Keratinocyte (primary cell): ENCODE results near the gene TPO. TPM values are rescaled to one million over a fixed set of nuclear protein-coding genes. Genes with fewer than 3 reads are reported as not detected.

Experiments used
- DNase-seq: peaks from one replicate; pipeline ENCODE4 v3.0.0-alpha.2; 2011; ENCODE audit warnings: low read depth, missing footprints, low spot score
- FAIRE-seq: peaks from 2 replicates; lab custom pipeline; 2011; peaks lifted over from hg19 to GRCh38; lab: Jason Lieb, UNC
- H2AFZ ChIP-seq: 2 replicates; pipeline ENCODE4 v1.6.0; 2012; ENCODE audit warnings: low read length, control low read depth, inconsistent platforms; ENCODE audit not compliant: control insufficient read depth
- H3K27ac ChIP-seq: 2 replicates; pipeline ENCODE4 v1.5.1; 2011; ENCODE audit warnings: low read length; ENCODE audit not compliant: control insufficient read depth, insufficient read depth
- H3K27me3 ChIP-seq: 3 replicates; pipeline ENCODE4 v1.6.0; 2011; ENCODE audit warnings: low read length; ENCODE audit not compliant: control insufficient read depth, insufficient read depth; ENCODE audit errors: extremely low read depth
- H3K36me3 ChIP-seq, 2 experiments: 2 replicates in 1 of 2; 3 replicates in 1 of 2; pipeline ENCODE4 v1.5.1; 2011; ENCODE audit warnings: low read length in 2 of 2, mild to moderate bottlenecking in 1 of 2; ENCODE audit not compliant: control insufficient read depth in 2 of 2, insufficient read depth in 2 of 2; ENCODE audit errors: extremely low read depth in 1 of 2
- H3K4me1 ChIP-seq: 3 replicates; pipeline ENCODE4 v1.5.1; 2011; ENCODE audit warnings: low read length; ENCODE audit not compliant: control insufficient read depth, insufficient read depth; ENCODE audit errors: extremely low read depth
- H3K4me2 ChIP-seq: 3 replicates; pipeline ENCODE4 v1.6.0; 2011; ENCODE audit warnings: low read depth, low read length; ENCODE audit not compliant: control insufficient read depth, insufficient read depth; ENCODE audit errors: extremely low read depth
- H3K4me3 ChIP-seq, 3 experiments: fragments of 200-600 bp in 1 of 3; sonication (generic) in 1 of 3; 2 replicates in 2 of 3; 3 replicates in 1 of 3; pipeline ENCODE4 v1.5.1; 2011 to 2016; ENCODE audit warnings: low read length in 3 of 3, mild to moderate bottlenecking in 3 of 3, control low read depth in 2 of 3, inconsistent platforms in 1 of 3, low read depth in 1 of 3, mixed read lengths in 1 of 3, mixed run types in 1 of 3, moderate library complexity in 1 of 3; ENCODE audit not compliant: control insufficient read depth in 2 of 3, insufficient read depth in 2 of 3; ENCODE audit errors: extremely low read depth in 1 of 3
- H3K79me2 ChIP-seq: 2 replicates; pipeline ENCODE4 v1.6.0; 2012; ENCODE audit warnings: low read length; ENCODE audit not compliant: control insufficient read depth, insufficient read depth
- H3K9ac ChIP-seq: 3 replicates; pipeline ENCODE4 v1.6.0; 2011; ENCODE audit warnings: low read length; ENCODE audit not compliant: control insufficient read depth, insufficient read depth; ENCODE audit errors: extremely low read depth
- H3K9me1 ChIP-seq: 3 replicates; pipeline ENCODE4 v1.6.0; 2011; ENCODE audit warnings: low read length; ENCODE audit not compliant: control insufficient read depth, insufficient read depth; ENCODE audit errors: extremely low read depth
- H3K9me3 ChIP-seq: 2 replicates; pipeline ENCODE4 v1.5.1; 2012; ENCODE audit warnings: low read depth, low read length; ENCODE audit not compliant: control insufficient read depth
- H4K20me1 ChIP-seq: 3 replicates; pipeline ENCODE4 v1.6.0; 2011; ENCODE audit warnings: low read length; ENCODE audit not compliant: control insufficient read depth, insufficient read depth; ENCODE audit errors: extremely low read depth
- EZH2 ChIP-seq: IDR thresholded peaks from one replicate; pipeline ENCODE4 v1.6.1; 2012; ENCODE audit warnings: inconsistent platforms, mild to moderate bottlenecking, low read length, moderate library complexity
- dilution Hi-C: fragments of 300-500 bp; cut with MboI; formaldehyde crosslinking; loops from one replicate; pipeline ENCODE4 v1.7.0; 2020; ENCODE audit warnings: low sequenced_read_pairs; ENCODE audit not compliant: extremely low pct_ligation_motif_present
- polyA plus RNA-seq, 5 experiments: library from polyadenylated mRNA; depleted of rRNA in 3 of 5; stranded (reverse) in 3 of 5; stranded (forward) in 1 of 5; unstranded in 1 of 5; fragments of >200 nt; gene quantifications; 1 replicate in 1 of 5; 2 replicates in 3 of 5; 3 replicates in 1 of 5; pipeline versions ENCODE4 v1.2.1 to v1.2.3, GENCODE V29; 2011 to 2012; ENCODE audit warnings: missing spikeins in 2 of 5, low read depth in 1 of 5, low replicate concordance in 1 of 5
- TF ChIP-seq, protein P1 (sequence below), 3 experiments: IDR thresholded peaks in 1 of 3; conservative IDR thresholded peaks in 1 of 3; optimal IDR thresholded peaks in 1 of 3; 2 replicates in 2 of 3; 3 replicates in 1 of 3; pipeline versions ENCODE3 to v1.5.1; 2011; ENCODE audit warnings: low read length in 3 of 3, mild to moderate bottlenecking in 3 of 3, moderate library complexity in 2 of 3, control low read depth in 1 of 3, inconsistent platforms in 1 of 3; ENCODE audit not compliant: insufficient read depth in 2 of 3; ENCODE audit errors: extremely low read depth in 1 of 3

Gene TPO
- polyA plus RNA-seq, 1 donor (not counting 4 experiments of a cell fraction or from before 2014, with no cell fraction given): 0.07 TPM

DNA sequence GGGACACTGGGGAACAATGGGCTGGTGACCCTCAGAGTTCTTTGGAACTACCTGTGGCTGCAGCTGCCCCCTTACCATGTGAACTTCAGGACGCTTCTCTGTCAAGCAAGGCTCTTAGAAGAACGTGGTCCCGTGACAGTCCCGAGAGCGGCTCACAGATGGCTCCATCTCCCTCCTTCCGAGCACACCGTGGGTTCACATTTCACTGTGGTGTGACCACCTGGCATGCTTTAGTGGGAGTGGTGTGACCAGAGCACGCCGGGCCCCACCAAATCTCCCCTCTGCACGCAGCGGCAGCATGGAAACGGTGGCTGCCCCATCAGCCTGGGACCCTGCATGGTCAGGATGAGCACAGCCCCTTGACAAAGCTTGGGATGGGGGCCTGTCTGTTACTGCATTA is 9.7 kb upstream of the TPO start:
- FAIRE-seq: no peak
- dilution Hi-C loops: no loop called here

DNA sequence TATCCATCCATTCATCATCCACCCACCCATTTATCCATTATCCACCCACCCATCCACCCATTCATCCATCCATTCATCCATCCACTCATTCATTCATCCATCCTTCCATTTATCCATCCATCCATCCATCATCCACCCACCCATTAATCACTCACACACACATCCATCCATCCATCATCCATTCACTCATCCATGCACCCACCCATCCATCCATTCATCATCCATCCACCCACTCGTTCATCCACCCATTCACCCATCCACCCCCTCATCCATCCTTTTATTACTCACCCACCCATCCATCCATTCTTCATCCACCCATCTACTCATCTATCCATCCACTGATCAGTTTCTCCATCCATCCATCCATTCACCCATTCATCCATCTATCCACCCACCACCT is 8.1 kb upstream of the TPO start:
- Histone ChIP-seq H3K9ac (no peak overlapping the region), H3K4me3 (no peak overlapping the region), H3K4me2 (no peak overlapping the region), H4K20me1 (no peaks in the 10 kb centered on the region), H3K36me3 (no peaks in the 10 kb centered on the region), H3K79me2 (no peaks in the 10 kb centered on the region), H3K9me3 (no peaks in the 10 kb centered on the region), H3K27me3 (no peaks in the 10 kb centered on the region), H2AFZ (no peak overlapping the region), H3K27ac (no peak overlapping the region), H3K9me1 (no peaks in the 10 kb centered on the region), H3K4me1 (peaks cover 3% of the 10 kb centered on the region)
- FAIRE-seq (no peak), DNase-seq (no peak)
- no peak for TF ChIP-seq EZH2
- TF ChIP-seq, protein P1, sequence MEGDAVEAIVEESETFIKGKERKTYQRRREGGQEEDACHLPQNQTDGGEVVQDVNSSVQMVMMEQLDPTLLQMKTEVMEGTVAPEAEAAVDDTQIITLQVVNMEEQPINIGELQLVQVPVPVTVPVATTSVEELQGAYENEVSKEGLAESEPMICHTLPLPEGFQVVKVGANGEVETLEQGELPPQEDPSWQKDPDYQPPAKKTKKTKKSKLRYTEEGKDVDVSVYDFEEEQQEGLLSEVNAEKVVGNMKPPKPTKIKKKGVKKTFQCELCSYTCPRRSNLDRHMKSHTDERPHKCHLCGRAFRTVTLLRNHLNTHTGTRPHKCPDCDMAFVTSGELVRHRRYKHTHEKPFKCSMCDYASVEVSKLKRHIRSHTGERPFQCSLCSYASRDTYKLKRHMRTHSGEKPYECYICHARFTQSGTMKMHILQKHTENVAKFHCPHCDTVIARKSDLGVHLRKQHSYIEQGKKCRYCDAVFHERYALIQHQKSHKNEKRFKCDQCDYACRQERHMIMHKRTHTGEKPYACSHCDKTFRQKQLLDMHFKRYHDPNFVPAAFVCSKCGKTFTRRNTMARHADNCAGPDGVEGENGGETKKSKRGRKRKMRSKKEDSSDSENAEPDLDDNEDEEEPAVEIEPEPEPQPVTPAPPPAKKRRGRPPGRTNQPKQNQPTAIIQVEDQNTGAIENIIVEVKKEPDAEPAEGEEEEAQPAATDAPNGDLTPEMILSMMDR (optimal IDR thresholded peaks at IDR 0.05 in 1 of 3, IDR thresholded peaks at IDR 0.05 in 1 of 3, conservative IDR thresholded peaks at IDR 0.05 in 1 of 3; ENCODE audit: extremely low read depth in 1 of 3, insufficient read depth in 2 of 3, low read length in 3 of 3): no peak
- dilution Hi-C loops: no loop called here

More for the DNA sequence above, 9.7 kb upstream of the TPO start:
- Histone ChIP-seq H3K27ac (no peak overlapping the region), H3K36me3 (no peaks in the 10 kb centered on the region), H3K27me3 (no peaks in the 10 kb centered on the region), H2AFZ (no peak overlapping the region), H3K4me3 (no peak overlapping the region), H3K9me3 (no peaks in the 10 kb centered on the region), H3K9ac (no peak overlapping the region), H3K9me1 (no peaks in the 10 kb centered on the region), H4K20me1 (no peaks in the 10 kb centered on the region), H3K4me2 (no peak overlapping the region), H3K4me1 (peaks cover 3% of the 10 kb centered on the region), H3K79me2 (no peaks in the 10 kb centered on the region)
- no peak for DNase-seq
- TF ChIP-seq, protein P1 (optimal IDR thresholded peaks at IDR 0.05 in 1 of 3, IDR thresholded peaks at IDR 0.05 in 1 of 3, conservative IDR thresholded peaks at IDR 0.05 in 1 of 3; ENCODE audit: extremely low read depth in 1 of 3, insufficient read depth in 2 of 3, low read length in 3 of 3): no peak
- no peak for TF ChIP-seq EZH2
